ENCODE data around the gene KRT40. TPM values are rescaled to one million over a fixed set of nuclear protein-coding genes. Genes with fewer than 3 reads are reported as not detected.

Gene KRT40
- polyA plus RNA-seq (2013, experiment 1 of 2), result not detected
- not detected for polyA plus RNA-seq (2013, experiment 2 of 2)

- Histone ChIP-seq H3K79me1 (ENCODE audit: low read length) (no peaks in the 10 kb centered on the region), H3K23ac (ENCODE audit: low read length) (no peak within 1 kb of the TSS), H3K27ac (ENCODE audit: low read depth, low read length) (no peak within 1 kb of the TSS), H4K5ac (ENCODE audit: low read length) (no peak within 1 kb of the TSS), H3K4me3 (ENCODE audit: low read length) (no peak within 1 kb of the TSS), H2AK5ac (ENCODE audit: low read length) (no peak within 1 kb of the TSS), H3K4me1 (ENCODE audit: control insufficient read depth, low read depth, low read length) (no peaks in the 10 kb centered on the region), H4K8ac (ENCODE audit: low read depth, low read length) (no peak within 1 kb of the TSS), H2BK15ac (replicated peaks; ENCODE audit: low read depth) (no peak within 1 kb of the TSS), H3K4ac (ENCODE audit: low read depth, low read length) (no peak within 1 kb of the TSS), H3K4me2 (ENCODE audit: low read length) (no peak within 1 kb of the TSS), H3K56ac (ENCODE audit: low read length) (no peak within 1 kb of the TSS), H2BK5ac (ENCODE audit: low read length) (no peak within 1 kb of the TSS), H3K27me3 (ENCODE audit: insufficient read depth, low read length, poor library complexity) (no peaks in the 10 kb centered on the region), H3K36me3 (ENCODE audit: control insufficient read depth, insufficient read depth, low read length) (no peaks in the 10 kb centered on the region), H3K79me2 (ENCODE audit: control insufficient read depth, insufficient read depth, low read length) (no peaks in the 10 kb centered on the region), H2BK120ac (ENCODE audit: low read depth, low read length) (no peak within 1 kb of the TSS), H3K9ac (ENCODE audit: low read length) (no peak within 1 kb of the TSS), H3K18ac (ENCODE audit: low read length) (no peak within 1 kb of the TSS)
- no CpG with 5 or more reads among the region's 3 CpGs for WGBS (ENCODE audit: extremely low coverage, insufficient coverage, low lambda C conversion rate)
- DNase-seq, result no peak
These were observed at the start of gene KRT40 for GRCh38 chr17:40984226-40984625. Gene KRT40 (minus strand): TSS chr17:40984326. CDS start chr17:40984273, 53 bp downstream.

DNA sequence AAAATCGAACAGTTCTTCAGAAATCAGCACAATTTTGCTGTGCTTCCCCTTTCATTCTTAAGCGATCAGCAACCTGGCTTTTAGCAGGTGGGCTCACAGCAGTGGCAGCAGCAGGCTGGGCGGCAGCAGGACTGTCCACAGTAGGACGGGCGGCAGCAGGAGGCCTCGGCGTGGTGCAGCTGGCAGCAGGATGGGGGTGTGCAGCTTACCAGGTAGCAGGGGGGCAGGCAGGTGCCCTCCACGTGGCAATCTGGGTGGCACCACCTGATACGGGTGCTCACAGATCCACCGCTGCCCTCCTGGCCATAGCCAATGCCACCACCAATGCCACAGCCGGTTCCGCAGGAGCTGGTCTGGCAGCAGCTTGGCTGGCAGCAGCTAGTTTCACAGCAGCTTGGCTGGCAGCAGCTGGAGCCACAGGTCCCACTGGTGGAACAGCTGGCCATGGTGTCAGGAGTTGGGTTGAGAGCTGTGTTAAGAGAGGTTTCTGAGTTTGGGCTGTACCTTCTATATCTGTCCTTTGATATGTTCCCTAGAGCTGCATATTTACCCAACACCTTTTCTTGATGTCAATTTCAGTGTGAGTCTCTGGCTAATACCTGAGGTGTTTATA, 45.6 kb upstream of the KRT40 start, which contains the start of gene KRTAP1-4:
Gene KRTAP1-4 (minus strand): TSS at position 563 of the 613 bp plus-strand sequence. CDS start 117 bp downstream, at position 446.
- Histone ChIP-seq H3K23ac (ENCODE audit: low read length) (no peak within 1 kb of the TSS), H3K4ac (ENCODE audit: low read depth, low read length) (no peak within 1 kb of the TSS), H3K18ac (ENCODE audit: low read length) (no peak within 1 kb of the TSS), H2BK5ac (ENCODE audit: low read length) (no peak within 1 kb of the TSS), H2AK5ac (ENCODE audit: low read length) (no peak within 1 kb of the TSS), H3K27ac (ENCODE audit: low read depth, low read length) (no peak within 1 kb of the TSS), H3K27me3 (ENCODE audit: insufficient read depth, low read length, poor library complexity) (no peaks in the 10 kb centered on the region), H3K79me1 (ENCODE audit: low read length) (no peaks in the 10 kb centered on the region), H4K8ac (ENCODE audit: low read depth, low read length) (no peak within 1 kb of the TSS), H3K4me2 (ENCODE audit: low read length) (no peak within 1 kb of the TSS), H2BK15ac (replicated peaks; ENCODE audit: low read depth) (no peak within 1 kb of the TSS), H3K79me2 (ENCODE audit: control insufficient read depth, insufficient read depth, low read length) (no peaks in the 10 kb centered on the region), H3K9ac (ENCODE audit: low read length) (no peak within 1 kb of the TSS), H4K5ac (ENCODE audit: low read length) (no peak within 1 kb of the TSS), H3K56ac (ENCODE audit: low read length) (no peak within 1 kb of the TSS), H3K4me3 (ENCODE audit: low read length) (no peak within 1 kb of the TSS), H2BK120ac (ENCODE audit: low read depth, low read length) (no peak within 1 kb of the TSS), H3K4me1 (ENCODE audit: control insufficient read depth, low read depth, low read length) (no peaks in the 10 kb centered on the region), H3K36me3 (ENCODE audit: control insufficient read depth, insufficient read depth, low read length) (no peaks in the 10 kb centered on the region)
- WGBS (ENCODE audit: extremely low coverage, insufficient coverage, low lambda C conversion rate), result no CpG with 5 or more reads among the region's 12 CpGs
- no peak for DNase-seq

DNA sequence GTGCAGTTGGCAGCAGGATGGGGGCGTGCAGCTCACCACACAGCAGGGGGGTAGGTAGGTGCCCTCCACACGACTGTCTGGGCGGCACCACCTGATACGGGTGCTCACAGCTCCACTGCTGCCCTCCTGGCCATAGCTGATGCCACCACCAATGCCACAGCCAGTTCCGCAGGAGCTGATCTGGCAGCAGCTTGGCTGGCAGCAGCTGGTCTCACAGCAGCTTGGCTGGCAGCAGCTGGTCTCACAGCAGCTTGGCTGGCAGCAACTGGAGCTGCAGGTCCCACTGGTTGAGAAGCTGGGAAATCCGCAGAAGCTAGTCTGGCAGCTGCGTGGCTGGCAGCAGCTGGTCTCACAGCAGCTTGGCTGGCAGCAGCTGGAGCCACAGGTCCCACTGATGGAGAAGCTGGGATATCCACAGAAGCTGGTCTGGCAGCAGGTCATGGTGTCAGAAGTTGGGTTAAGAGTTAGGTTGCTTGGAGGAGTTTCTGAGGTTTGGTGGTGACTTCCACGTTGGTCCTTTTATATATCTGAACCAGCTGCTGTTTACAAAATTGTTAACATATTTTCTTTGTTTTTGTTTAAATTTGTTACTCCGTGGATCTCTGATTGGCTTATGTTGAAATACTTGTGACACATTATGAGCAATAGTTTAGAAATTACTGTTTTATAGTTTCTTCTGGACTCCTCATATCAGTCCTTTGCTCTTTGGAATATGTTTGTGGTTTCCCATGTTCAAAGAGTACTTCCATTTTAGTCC, 42.8 kb upstream of the KRT40 start, which contains the start of gene KRTAP1-5:
Gene KRTAP1-5 (minus strand): TSS at position 494 of the 757 bp plus-strand sequence. CDS start 53 bp downstream, at position 441.
- Histone ChIP-seq H3K18ac (ENCODE audit: low read length) (no peak within 1 kb of the TSS), H3K27ac (ENCODE audit: low read depth, low read length) (no peak within 1 kb of the TSS)

DNA sequence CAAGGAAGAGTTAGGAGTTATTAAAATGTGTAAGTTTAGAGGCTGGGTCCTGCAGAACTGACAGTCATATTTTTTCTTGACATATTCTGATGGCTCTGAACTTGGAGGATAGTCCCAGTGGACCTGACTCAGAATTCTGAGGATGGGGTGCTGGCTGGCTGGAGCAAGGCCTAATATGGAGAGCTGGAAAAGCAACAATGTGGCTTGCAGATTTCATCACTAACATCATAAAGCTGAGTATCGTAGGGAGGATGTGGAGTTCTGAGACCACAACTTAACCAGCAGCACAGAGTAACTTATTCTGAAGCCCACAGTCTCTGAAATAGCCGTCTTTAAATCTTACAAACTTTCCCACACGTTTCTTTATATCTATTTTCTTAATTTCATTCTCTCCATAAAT, 40.6 kb upstream of the KRT40 start:
- Histone ChIP-seq H2BK5ac (ENCODE audit: low read length) (no peak overlapping the region), H2BK120ac (ENCODE audit: low read depth, low read length) (no peak overlapping the region), H3K4me2 (ENCODE audit: low read length) (no peak overlapping the region), H2BK15ac (replicated peaks; ENCODE audit: low read depth) (no peak overlapping the region), H2AK5ac (ENCODE audit: low read length) (no peak overlapping the region), H3K4ac (ENCODE audit: low read depth, low read length) (no peak overlapping the region), H3K27me3 (ENCODE audit: insufficient read depth, low read length, poor library complexity) (no peaks in the 10 kb centered on the region), H3K56ac (ENCODE audit: low read length) (no peak overlapping the region), H3K36me3 (ENCODE audit: control insufficient read depth, insufficient read depth, low read length) (no peaks in the 10 kb centered on the region), H3K9ac (ENCODE audit: low read length) (no peak overlapping the region), H3K4me3 (ENCODE audit: low read length) (no peak overlapping the region), H3K79me2 (ENCODE audit: control insufficient read depth, insufficient read depth, low read length) (no peaks in the 10 kb centered on the region), H4K8ac (ENCODE audit: low read depth, low read length) (no peak overlapping the region), H4K5ac (ENCODE audit: low read length) (no peak overlapping the region), H3K27ac (ENCODE audit: low read depth, low read length) (no peak overlapping the region), H3K23ac (ENCODE audit: low read length) (no peak overlapping the region), H3K79me1 (ENCODE audit: low read length) (no peaks in the 10 kb centered on the region), H3K4me1 (ENCODE audit: control insufficient read depth, low read depth, low read length) (no peaks in the 10 kb centered on the region), H3K18ac (ENCODE audit: low read length) (no peak overlapping the region)
- 100% methylated on average over 2 of the region's 3 CpGs for WGBS (ENCODE audit: extremely low coverage, insufficient coverage, low lambda C conversion rate)
- no peak for DNase-seq

More for the DNA sequence above, 42.8 kb upstream of the KRT40 start, which contains the start of gene KRTAP1-5:
- H2BK120ac ChIP-seq (ENCODE audit: low read depth, low read length), result no peak within 1 kb of the TSS
- H3K4me1 ChIP-seq (ENCODE audit: control insufficient read depth, low read depth, low read length), result no peaks in the 10 kb centered on the region
- no peaks in the 10 kb centered on the region for H3K79me2 ChIP-seq (ENCODE audit: control insufficient read depth, insufficient read depth, low read length)
- no peak within 1 kb of the TSS for H2AK5ac ChIP-seq (ENCODE audit: low read length)
- H3K79me1 ChIP-seq (ENCODE audit: low read length), result no peaks in the 10 kb centered on the region
- no peak within 1 kb of the TSS for H2BK5ac ChIP-seq (ENCODE audit: low read length)
- H3K4me3 ChIP-seq (ENCODE audit: low read length), result no peak within 1 kb of the TSS
- no peak within 1 kb of the TSS for H4K5ac ChIP-seq (ENCODE audit: low read length)
- H3K23ac ChIP-seq (ENCODE audit: low read length), result no peak within 1 kb of the TSS
- no peak within 1 kb of the TSS for H3K4me2 ChIP-seq (ENCODE audit: low read length)
- H3K27me3 ChIP-seq (ENCODE audit: insufficient read depth, low read length, poor library complexity), result no peaks in the 10 kb centered on the region
- no peak within 1 kb of the TSS for H3K4ac ChIP-seq (ENCODE audit: low read depth, low read length)
- no peak within 1 kb of the TSS for H4K8ac ChIP-seq (ENCODE audit: low read depth, low read length)
- no peak for DNase-seq
- H2BK15ac ChIP-seq (replicated peaks; ENCODE audit: low read depth), result no peak within 1 kb of the TSS
- no CpG with 5 or more reads among the region's 9 CpGs for whole genome bisulfite sequencing (ENCODE audit: extremely low coverage, insufficient coverage, low lambda C conversion rate)
- H3K9ac ChIP-seq (ENCODE audit: low read length), result no peak within 1 kb of the TSS
- H3K56ac ChIP-seq (ENCODE audit: low read length), result no peak within 1 kb of the TSS
- no peaks in the 10 kb centered on the region for H3K36me3 ChIP-seq (ENCODE audit: control insufficient read depth, insufficient read depth, low read length)

DNA sequence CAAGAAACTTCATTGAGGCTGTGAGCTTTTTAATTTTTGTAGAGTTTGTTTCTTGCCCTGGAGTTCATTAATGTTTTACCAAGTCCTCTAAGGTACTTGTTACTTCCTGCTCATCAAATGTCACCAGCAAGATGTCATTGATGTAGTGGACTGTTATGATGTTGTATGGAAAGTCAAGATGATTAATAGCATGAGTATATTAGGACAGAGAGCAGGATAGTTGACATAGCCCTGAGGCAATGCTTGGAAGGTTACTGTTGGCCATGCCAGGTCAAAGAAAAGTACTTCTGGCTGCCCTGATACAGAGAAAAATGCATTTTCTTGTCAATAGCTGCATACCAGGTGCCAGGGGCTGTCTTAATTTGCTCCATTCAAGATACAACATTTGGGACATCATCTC, 36.2 kb upstream of the KRT40 start:
- no peaks in the 10 kb centered on the region for H3K4me1 ChIP-seq (ENCODE audit: control insufficient read depth, low read depth, low read length)
- H3K27me3 ChIP-seq (ENCODE audit: insufficient read depth, low read length, poor library complexity), result no peaks in the 10 kb centered on the region
- no peak overlapping the region for H3K27ac ChIP-seq (ENCODE audit: low read depth, low read length)
- no peak overlapping the region for H2BK5ac ChIP-seq (ENCODE audit: low read length)
- H3K4me3 ChIP-seq (ENCODE audit: low read length), result no peak overlapping the region
- no peak overlapping the region for H3K23ac ChIP-seq (ENCODE audit: low read length)
- DNase-seq, result no peak
- H3K36me3 ChIP-seq (ENCODE audit: control insufficient read depth, insufficient read depth, low read length), result no peaks in the 10 kb centered on the region
- no peaks in the 10 kb centered on the region for H3K79me2 ChIP-seq (ENCODE audit: control insufficient read depth, insufficient read depth, low read length)
- no peak overlapping the region for H3K9ac ChIP-seq (ENCODE audit: low read length)
- no peak overlapping the region for H3K56ac ChIP-seq (ENCODE audit: low read length)
- no peaks in the 10 kb centered on the region for H3K79me1 ChIP-seq (ENCODE audit: low read length)
- H3K4ac ChIP-seq (ENCODE audit: low read depth, low read length), result no peak overlapping the region
- H4K5ac ChIP-seq (ENCODE audit: low read length), result no peak overlapping the region
- H2BK15ac ChIP-seq (replicated peaks; ENCODE audit: low read depth), result no peak overlapping the region
- H3K4me2 ChIP-seq (ENCODE audit: low read length), result no peak overlapping the region
- H4K8ac ChIP-seq (ENCODE audit: low read depth, low read length), result no peak overlapping the region
- no peak overlapping the region for H3K18ac ChIP-seq (ENCODE audit: low read length)
- H2BK120ac ChIP-seq (ENCODE audit: low read depth, low read length), result no peak overlapping the region
- H2AK5ac ChIP-seq (ENCODE audit: low read length), result no peak overlapping the region

Measured in mesendoderm (in vitro differentiated cells).